Hematopoietic multipotent progenitor cell treated with erythropoietin and hydrocortisone succinate and interleukin-3 and kit ligand, for 15 days (in vitro differentiated cells): ENCODE results near the gene CCDC154.

ENCODE experiments used
- DNase-seq: peaks from one replicate; pipeline ENCODE4 v3.0.0-alpha.2; 2015; ENCODE audit warnings: low spot score

The CCDC154 gene

DNA sequence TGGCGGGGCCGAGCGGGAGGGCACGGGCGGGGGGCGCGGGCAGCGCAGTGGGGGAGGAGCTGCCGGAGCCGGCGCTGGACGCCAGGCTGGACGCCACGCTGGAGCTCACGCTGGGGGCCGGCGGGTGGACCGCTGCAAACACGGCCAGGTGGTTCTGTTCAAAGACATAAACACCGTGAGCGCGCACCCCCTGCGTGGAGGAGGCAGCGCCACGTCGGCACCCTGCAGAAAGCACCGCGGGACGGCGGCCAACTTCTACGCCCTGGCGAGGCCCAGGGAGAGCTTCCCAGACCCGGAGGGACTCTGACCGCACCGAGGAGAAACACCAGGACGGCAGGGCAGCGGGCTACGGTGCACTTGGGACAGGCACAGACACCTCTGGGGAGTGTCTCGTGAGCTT is 59.1 kb downstream of the CCDC154 start:
- DNase-seq: no peak
